ENCODE measurements around the gene ELF3. TPM values are rescaled to one million over a fixed set of nuclear protein-coding genes. Genes with fewer than 3 reads are reported as not detected.

Gene ELF3
- total and polyA plus RNA-seq, 2 of the 13 experiments (the other 11 are each of a cell fraction or from before 2014, with no cell fraction given): 11.5 to 55.1 TPM

DNA sequence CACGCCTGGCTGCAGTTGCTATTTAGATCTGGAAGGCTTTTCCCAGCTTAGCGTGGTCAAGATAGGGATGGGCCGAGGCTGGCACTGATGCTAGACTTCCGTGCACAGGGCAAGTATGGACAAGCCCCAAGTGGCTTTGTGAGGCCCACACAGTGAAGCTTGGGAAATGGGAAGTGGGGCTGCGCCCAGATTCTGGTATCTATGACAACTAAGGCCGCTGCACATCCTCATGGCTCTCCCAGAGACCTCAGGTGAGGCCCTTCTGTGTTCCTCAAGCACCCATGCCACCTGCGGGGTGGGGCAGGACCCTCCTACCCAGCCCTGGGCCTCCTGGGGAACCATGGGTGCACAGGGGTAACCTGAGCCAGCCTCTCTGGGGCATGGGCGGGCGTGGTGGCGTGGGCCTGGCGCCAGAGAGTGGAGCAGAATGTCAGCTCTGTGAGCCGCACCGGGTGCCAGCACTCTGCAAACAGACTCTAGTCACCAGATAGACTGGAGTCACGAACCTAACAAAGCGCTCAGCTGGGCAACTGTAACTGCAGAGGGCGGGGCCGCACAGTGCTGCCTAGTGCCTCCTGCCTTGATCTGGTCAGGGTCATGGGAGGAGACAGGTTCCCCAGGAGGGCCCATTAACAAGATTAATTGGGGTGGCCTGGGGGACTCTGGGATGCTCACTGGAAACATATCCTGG is 46.4 kb downstream of the ELF3 start (continued):
- TF ChIP-seq, protein P1, sequence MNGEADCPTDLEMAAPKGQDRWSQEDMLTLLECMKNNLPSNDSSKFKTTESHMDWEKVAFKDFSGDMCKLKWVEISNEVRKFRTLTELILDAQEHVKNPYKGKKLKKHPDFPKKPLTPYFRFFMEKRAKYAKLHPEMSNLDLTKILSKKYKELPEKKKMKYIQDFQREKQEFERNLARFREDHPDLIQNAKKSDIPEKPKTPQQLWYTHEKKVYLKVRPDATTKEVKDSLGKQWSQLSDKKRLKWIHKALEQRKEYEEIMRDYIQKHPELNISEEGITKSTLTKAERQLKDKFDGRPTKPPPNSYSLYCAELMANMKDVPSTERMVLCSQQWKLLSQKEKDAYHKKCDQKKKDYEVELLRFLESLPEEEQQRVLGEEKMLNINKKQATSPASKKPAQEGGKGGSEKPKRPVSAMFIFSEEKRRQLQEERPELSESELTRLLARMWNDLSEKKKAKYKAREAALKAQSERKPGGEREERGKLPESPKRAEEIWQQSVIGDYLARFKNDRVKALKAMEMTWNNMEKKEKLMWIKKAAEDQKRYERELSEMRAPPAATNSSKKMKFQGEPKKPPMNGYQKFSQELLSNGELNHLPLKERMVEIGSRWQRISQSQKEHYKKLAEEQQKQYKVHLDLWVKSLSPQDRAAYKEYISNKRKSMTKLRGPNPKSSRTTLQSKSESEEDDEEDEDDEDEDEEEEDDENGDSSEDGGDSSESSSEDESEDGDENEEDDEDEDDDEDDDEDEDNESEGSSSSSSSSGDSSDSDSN (CRISPR knock-in tag; IDR thresholded peaks at IDR 0.05): 0 out of 2 replicates have a peak, but pooled peaks have one; percentile 35
- TF ChIP-seq FOXK2 (IDR thresholded peaks at IDR 0.05): no peak
- no peak for TF ChIP-seq ZNF264 (CRISPR knock-in tag; IDR thresholded peaks at IDR 0.05)
- TF ChIP-seq ZBTB42 (CRISPR knock-in tag; IDR thresholded peaks at IDR 0.05): no peak
- TF ChIP-seq SAP130 (CRISPR knock-in tag; IDR thresholded peaks at IDR 0.05; ENCODE audit: low read depth): peak; percentile 78
- TF ChIP-seq, protein P2, sequence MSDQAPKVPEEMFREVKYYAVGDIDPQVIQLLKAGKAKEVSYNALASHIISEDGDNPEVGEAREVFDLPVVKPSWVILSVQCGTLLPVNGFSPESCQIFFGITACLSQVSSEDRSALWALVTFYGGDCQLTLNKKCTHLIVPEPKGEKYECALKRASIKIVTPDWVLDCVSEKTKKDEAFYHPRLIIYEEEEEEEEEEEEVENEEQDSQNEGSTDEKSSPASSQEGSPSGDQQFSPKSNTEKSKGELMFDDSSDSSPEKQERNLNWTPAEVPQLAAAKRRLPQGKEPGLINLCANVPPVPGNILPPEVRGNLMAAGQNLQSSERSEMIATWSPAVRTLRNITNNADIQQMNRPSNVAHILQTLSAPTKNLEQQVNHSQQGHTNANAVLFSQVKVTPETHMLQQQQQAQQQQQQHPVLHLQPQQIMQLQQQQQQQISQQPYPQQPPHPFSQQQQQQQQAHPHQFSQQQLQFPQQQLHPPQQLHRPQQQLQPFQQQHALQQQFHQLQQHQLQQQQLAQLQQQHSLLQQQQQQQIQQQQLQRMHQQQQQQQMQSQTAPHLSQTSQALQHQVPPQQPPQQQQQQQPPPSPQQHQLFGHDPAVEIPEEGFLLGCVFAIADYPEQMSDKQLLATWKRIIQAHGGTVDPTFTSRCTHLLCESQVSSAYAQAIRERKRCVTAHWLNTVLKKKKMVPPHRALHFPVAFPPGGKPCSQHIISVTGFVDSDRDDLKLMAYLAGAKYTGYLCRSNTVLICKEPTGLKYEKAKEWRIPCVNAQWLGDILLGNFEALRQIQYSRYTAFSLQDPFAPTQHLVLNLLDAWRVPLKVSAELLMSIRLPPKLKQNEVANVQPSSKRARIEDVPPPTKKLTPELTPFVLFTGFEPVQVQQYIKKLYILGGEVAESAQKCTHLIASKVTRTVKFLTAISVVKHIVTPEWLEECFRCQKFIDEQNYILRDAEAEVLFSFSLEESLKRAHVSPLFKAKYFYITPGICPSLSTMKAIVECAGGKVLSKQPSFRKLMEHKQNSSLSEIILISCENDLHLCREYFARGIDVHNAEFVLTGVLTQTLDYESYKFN (CRISPR knock-in tag; conservative IDR thresholded peaks at IDR 0.05): peak; percentile 67
- TF ChIP-seq, protein P3, sequence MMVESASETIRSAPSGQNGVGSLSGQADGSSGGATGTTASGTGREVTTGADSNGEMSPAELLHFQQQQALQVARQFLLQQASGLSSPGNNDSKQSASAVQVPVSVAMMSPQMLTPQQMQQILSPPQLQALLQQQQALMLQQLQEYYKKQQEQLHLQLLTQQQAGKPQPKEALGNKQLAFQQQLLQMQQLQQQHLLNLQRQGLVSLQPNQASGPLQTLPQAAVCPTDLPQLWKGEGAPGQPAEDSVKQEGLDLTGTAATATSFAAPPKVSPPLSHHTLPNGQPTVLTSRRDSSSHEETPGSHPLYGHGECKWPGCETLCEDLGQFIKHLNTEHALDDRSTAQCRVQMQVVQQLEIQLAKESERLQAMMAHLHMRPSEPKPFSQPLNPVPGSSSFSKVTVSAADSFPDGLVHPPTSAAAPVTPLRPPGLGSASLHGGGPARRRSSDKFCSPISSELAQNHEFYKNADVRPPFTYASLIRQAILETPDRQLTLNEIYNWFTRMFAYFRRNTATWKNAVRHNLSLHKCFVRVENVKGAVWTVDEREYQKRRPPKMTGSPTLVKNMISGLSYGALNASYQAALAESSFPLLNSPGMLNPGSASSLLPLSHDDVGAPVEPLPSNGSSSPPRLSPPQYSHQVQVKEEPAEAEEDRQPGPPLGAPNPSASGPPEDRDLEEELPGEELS (CRISPR knock-in tag; IDR thresholded peaks at IDR 0.05): peak; percentile 67; the same call in 1 of the 2 replicates
- TF ChIP-seq MATR3 (CRISPR knock-in tag; IDR thresholded peaks at IDR 0.05): no peak
- no peak for TF ChIP-seq ZNF546 (CRISPR knock-in tag; conservative IDR thresholded peaks at IDR 0.05)
- TF ChIP-seq, protein P4, sequence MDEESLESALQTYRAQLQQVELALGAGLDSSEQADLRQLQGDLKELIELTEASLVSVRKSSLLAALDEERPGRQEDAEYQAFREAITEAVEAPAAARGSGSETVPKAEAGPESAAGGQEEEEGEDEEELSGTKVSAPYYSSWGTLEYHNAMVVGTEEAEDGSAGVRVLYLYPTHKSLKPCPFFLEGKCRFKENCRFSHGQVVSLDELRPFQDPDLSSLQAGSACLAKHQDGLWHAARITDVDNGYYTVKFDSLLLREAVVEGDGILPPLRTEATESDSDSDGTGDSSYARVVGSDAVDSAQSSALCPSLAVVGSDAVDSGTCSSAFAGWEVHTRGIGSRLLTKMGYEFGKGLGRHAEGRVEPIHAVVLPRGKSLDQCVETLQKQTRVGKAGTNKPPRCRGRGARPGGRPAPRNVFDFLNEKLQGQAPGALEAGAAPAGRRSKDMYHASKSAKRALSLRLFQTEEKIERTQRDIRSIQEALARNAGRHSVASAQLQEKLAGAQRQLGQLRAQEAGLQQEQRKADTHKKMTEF (CRISPR knock-in tag; IDR thresholded peaks at IDR 0.05): peak; percentile 24; the same call in 1 of the 2 replicates
- no peak for TF ChIP-seq ZNF577 (CRISPR knock-in tag; IDR thresholded peaks at IDR 0.05; ENCODE audit: borderline replicate concordance, low read depth)
- no peak for TF ChIP-seq MAZ (IDR thresholded peaks at IDR 0.05; ENCODE audit: borderline replicate concordance, low read depth, low read length)
- TF ChIP-seq MAZ (CRISPR knock-in tag; IDR thresholded peaks at IDR 0.05; ENCODE audit: low read depth): 0 out of 2 replicates have a peak, but pooled peaks have one; percentile 42
- TF ChIP-seq MIER3 (CRISPR knock-in tag; IDR thresholded peaks at IDR 0.05; ENCODE audit: borderline replicate concordance): no peak
- TF ChIP-seq ZNF850 (CRISPR knock-in tag; conservative IDR thresholded peaks at IDR 0.05): no peak
- peak; percentile 58 for TF ChIP-seq GATAD2A (CRISPR knock-in tag; IDR thresholded peaks at IDR 0.05)
- no peak for TF ChIP-seq ZNF589 (CRISPR knock-in tag; conservative IDR thresholded peaks at IDR 0.05)
